ENCODE results near the gene ELOB. TPM values are rescaled to one million over a fixed set of nuclear protein-coding genes. Genes with fewer than 3 reads are reported as not detected.
A peak's percentile ranks its signal among the peaks of the same experiment; 100 is the strongest.

The ELOB gene
- total and polyA plus RNA-seq, 2 of the 13 experiments (the other 11 are each of a cell fraction or from before 2014, with no cell fraction given): 208 to 225 TPM

GRCh38 chr16:2739625-2740430, 37.3 kb downstream of the ELOB start (continued):
- 0 out of 2 replicates have a peak, but pooled peaks have one; percentile 28 for TF ChIP-seq RXRA (CRISPR knock-in tag; IDR thresholded peaks at IDR 0.05)
- TF ChIP-seq ZNF740 (CRISPR knock-in tag; IDR thresholded peaks at IDR 0.05): peak; percentile 70; the same call in 1 of the 2 replicates
- TF ChIP-seq ZNF629 (CRISPR knock-in tag; conservative IDR thresholded peaks at IDR 0.05): 0 out of 2 replicates have a peak, but pooled peaks have one; percentile 12
- no peak for TF ChIP-seq HOXD1 (CRISPR knock-in tag; IDR thresholded peaks at IDR 0.05)
- TF ChIP-seq, protein P1, sequence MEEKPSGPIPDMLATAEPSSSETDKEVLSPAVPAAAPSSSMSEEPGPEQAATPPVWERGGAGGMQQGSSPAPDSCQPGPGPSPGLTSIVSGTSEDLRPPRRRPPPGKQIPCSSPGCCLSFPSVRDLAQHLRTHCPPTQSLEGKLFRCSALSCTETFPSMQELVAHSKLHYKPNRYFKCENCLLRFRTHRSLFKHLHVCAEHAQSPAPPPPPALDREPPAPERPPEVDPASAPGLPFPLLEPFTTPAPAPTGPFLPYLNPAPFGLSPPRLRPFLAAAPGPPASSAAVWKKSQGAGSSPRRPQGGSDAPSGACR (CRISPR knock-in tag; IDR thresholded peaks at IDR 0.05): no peak
- peak; percentile 65 for TF ChIP-seq ZFX (CRISPR knock-in tag; IDR thresholded peaks at IDR 0.05; ENCODE audit: low read depth)
- 0 out of 2 replicates have a peak, but pooled peaks have one; percentile 31 for TF ChIP-seq DMAP1 (CRISPR knock-in tag; IDR thresholded peaks at IDR 0.05)
- 0 out of 2 replicates have a peak, but pooled peaks have one; percentile 32 for TF ChIP-seq ETV6 (CRISPR knock-in tag; conservative IDR thresholded peaks at IDR 0.05)
- TF ChIP-seq ZNF768 (CRISPR knock-in tag; IDR thresholded peaks at IDR 0.05): peak; percentile 42; the same call in 1 of the 2 replicates
- TF ChIP-seq ZNF292 (CRISPR knock-in tag; IDR thresholded peaks at IDR 0.05; ENCODE audit: borderline replicate concordance, low read depth): 0 out of 2 replicates have a peak, but pooled peaks have one; percentile 67
- TF ChIP-seq NR2F6 (IDR thresholded peaks at IDR 0.05): no peak
- TF ChIP-seq NR2F6 (CRISPR knock-in tag; IDR thresholded peaks at IDR 0.05): peak; percentile 36; the same call in 1 of the 2 replicates
- peak; percentile 41; the same call in 1 of the 2 replicates for TF ChIP-seq PAXIP1 (CRISPR knock-in tag; conservative IDR thresholded peaks at IDR 0.05)
- no peak for TF ChIP-seq ZNF652 (CRISPR knock-in tag; IDR thresholded peaks at IDR 0.05; ENCODE audit: borderline replicate concordance, low read depth)
- TF ChIP-seq STAT6 (CRISPR knock-in tag; IDR thresholded peaks at IDR 0.05; ENCODE audit: borderline replicate concordance): no peak
- TF ChIP-seq NPAS2 (CRISPR knock-in tag; IDR thresholded peaks at IDR 0.05; ENCODE audit: borderline replicate concordance): no peak
- TF ChIP-seq PBX3 (CRISPR knock-in tag; IDR thresholded peaks at IDR 0.05; ENCODE audit: borderline replicate concordance): 0 out of 2 replicates have a peak, but pooled peaks have one; percentile 53
- 0 out of 2 replicates have a peak, but pooled peaks have one; percentile 31 for TF ChIP-seq ZNF788 (CRISPR knock-in tag; IDR thresholded peaks at IDR 0.05; ENCODE audit: borderline replicate concordance)
- peak; percentile 96 for TF ChIP-seq ZSCAN22 (CRISPR knock-in tag; IDR thresholded peaks at IDR 0.05)
- TF ChIP-seq NFRKB (IDR thresholded peaks at IDR 0.05): no peak
- TF ChIP-seq ZNF124 (CRISPR knock-in tag; IDR thresholded peaks at IDR 0.05): 0 out of 2 replicates have a peak, but pooled peaks have one; percentile 40
- TF ChIP-seq CBFB (CRISPR knock-in tag; IDR thresholded peaks at IDR 0.05): peak; percentile 47; the same call in 1 of the 2 replicates

Measured in HepG2 (cell line).